HG02840 (cell line): ENCODE measurements around the gene XIAP.
A peak's percentile ranks its signal among the peaks of the same experiment; 100 is the strongest.
"Not testable (repeated sequence)": the region's sequence is repeated elsewhere in the genome, so short reads cannot be mapped to it uniquely, and the experiment has no call there.

Source experiments
- ATAC-seq: cut with Tn5 transposase; IDR thresholded peaks from one replicate; pipeline ENCODE4 v1.9.1; 2021; ENCODE audit warnings: mild to moderate bottlenecking, moderate library complexity, moderate number of reproducible peaks; ENCODE audit not compliant: unreplicated experiment, low FRiP score

The XIAP gene

DNA sequence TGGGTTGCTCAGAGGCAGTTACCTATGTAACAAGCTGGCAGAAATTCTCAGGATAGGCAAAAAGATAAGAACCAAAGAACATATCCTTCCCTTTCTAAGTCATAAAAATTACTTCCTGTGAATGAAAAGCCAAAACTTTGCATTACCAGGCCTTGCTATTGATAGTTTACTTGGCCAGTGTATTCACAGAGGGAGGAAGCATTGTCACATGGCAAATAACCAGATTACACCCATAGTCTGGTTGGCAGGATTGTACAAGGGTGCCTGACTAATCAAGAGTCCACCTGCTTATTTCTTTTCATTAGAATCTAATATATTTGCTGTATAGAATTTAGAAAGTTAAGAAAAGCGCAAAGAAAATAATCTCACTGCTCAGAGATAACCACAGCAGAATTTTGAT lies 14.1 kb downstream of the XIAP start:
- no peak for ATAC-seq

DNA sequence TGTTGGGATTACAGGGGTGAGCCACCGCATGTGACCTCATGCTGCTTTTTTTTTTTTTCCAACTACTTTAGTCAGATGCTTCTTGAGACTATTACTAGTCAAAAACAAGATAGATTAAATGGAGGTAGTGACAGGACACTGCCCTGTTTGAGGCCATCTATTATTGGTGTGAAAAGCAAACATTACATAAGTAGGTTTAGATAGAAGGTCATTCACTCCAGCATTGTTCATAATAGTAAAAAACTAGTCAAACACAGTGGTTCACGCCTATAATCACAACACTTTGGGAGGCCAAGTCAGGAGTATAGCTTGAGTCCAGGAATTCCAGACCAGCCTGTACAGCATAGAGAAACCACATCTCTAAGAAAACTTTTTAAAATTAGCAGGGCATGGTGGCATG lies 16.3 kb downstream of the XIAP start:
- no peak for ATAC-seq

- ATAC-seq = no peak
These were observed 17.0 kb downstream of the XIAP start for GRCh38 chrX:123876844-123877243.

DNA sequence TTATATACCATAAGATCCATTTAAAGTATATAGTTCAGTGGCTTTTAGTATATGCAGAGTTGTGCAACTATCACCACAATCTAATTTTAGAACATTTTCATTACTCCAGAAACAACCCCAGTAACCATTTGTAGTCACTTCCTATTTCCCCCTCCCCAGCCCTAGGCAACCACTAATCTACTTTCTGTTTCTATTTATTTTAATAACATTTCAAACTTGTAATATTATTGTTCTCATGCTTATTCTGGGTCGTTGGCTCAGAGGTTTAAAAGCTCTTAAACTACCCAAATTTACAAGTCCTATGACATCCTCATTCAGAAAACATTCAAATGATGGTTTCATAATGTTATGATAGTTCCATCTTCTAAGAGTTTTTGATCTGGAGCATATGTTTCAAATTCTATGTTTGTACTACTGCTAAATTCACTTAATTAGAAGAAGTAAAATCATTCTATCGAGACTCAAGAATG lies 18.4 kb downstream of the XIAP start:
- ATAC-seq = peak; percentile 68

GRCh38 chrX:123881330-123881729 lies 21.5 kb downstream of the XIAP start:
- ATAC-seq = no peak

GRCh38 chrX:123882391-123882790 lies 22.5 kb downstream of the XIAP start:
- no peak for ATAC-seq

DNA sequence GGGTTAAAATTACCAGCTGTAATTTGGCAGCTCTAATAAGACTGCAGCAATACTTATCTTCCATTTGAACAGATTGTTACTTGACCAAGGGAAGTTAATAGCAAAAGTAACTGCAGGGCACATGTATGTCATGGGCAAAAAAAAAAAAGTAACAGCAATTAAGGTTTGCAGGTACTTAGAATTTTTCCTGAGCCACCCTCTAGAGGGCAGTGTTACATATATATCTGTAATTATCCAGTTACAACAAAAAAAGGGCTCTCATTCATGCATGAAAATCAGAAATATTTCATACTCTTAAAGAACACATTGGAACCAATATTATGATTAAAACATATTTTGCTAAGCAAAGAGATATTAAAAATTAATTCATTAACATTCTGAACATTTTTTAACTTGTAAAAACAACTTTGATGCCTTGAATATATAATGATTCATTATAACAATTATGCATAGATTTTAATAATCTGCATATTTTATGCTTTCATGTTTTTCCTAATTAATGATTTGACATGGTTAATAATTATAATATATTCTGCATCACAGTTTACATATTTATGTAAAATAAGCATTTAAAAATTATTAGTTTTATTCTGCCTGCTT lies 25.1 kb downstream of the XIAP start:
- no peak for ATAC-seq

- no peak for ATAC-seq
These were observed 39.8 kb downstream of the XIAP start for GRCh38 chrX:123899701-123900100.

DNA sequence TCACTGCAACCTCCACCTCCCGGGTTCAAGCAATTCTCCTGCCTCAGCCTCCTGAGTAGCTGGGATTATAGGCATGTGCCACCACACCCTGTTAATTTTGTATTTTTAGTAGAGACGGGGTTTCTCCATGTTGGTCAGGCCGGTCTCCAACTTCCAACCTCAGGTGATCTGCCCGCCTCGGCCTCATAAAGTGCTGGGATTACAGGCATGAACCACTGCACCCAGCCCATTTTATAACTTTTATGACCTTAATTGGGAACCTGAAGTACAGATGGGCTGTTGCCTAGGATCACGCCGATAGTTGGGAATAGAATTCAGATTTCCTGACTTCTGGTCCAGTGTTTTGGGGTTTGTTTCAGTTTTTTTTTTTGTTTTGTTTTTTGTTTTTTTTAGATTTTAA lies 43.4 kb downstream of the XIAP start:
- not testable (repeated sequence) for ATAC-seq

DNA sequence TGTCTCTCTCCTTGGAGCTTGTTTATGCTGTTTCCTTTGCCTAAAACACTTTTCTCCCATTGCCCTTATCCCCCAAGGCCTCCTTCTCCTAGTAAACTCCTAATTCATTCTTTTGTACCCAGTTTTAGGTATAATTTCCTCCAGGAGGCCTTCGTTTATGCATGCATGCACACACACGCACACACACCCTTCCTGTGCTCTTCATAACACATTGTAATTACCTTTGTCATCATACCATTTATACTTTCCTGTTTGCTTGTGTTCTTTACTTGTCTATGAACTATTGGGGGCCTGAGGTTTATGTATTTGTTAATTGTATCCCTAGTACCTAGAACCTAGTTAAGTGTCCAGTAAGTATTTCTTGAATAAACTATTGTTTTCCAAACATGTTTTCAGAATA lies 45.5 kb downstream of the XIAP start:
- no peak for ATAC-seq

DNA sequence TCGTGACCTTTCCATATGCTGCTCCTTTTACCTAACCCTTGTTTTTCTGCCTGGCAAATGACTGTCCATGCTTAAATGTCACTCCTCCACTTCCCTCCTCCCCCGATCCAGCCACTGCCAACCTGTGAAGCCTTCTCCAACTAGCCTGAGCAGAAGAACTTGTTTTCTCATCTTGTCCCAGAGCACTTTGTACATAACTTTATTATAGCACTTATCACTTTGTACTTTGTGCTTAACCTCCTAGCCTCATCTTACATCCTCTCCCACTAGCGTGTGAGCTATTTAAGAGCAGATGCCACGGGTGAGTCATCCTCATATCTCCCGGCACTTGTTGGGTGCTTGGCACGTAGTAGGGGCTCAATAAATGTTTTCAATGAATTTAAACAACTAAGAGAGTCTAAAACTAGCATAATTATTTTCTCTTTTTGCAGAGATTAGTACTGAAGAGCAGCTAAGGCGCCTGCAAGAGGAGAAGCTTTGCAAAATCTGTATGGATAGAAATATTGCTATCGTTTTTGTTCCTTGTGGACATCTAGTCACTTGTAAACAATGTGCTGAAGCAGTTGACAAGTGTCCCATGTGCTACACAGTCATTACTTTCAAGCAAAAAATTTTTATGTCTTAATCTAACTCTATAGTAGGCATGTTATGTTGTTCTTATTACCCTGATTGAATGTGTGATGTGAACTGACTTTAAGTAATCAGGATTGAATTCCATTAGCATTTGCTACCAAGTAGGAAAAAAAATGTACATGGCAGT lies 46.9 kb downstream of the XIAP start:
- ATAC-seq = no peak

GRCh38 chrX:123909523-123909922 lies 49.7 kb downstream of the XIAP start:
- ATAC-seq = no peak

DNA sequence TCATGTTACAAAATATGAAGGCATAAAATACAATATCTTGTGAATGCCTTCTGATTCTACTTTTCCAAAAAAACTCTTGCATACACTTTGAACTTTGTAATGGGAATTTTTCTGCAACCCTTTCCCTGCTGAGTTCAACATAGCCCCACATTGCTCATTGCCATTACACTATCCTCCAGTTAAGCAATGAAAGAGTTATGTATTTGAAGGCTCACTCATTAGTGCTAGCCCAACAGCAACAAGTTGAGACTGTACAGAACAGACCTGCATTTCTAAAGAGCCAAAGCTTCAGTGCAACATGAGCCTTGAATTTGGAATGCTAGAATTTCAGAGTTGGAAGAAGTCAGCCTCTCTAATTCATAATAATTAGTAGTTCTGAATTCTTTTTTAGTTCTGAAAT lies 57.2 kb downstream of the XIAP start:
- no peak for ATAC-seq

GRCh38 chrX:123918106-123918721 lies 58.4 kb downstream of the XIAP start:
- no peak for ATAC-seq

GRCh38 chrX:123920105-123920785 lies 60.4 kb downstream of the XIAP start:
- no peak for ATAC-seq

GRCh38 chrX:123923211-123923610 lies 63.4 kb downstream of the XIAP start:
- no peak for ATAC-seq

DNA sequence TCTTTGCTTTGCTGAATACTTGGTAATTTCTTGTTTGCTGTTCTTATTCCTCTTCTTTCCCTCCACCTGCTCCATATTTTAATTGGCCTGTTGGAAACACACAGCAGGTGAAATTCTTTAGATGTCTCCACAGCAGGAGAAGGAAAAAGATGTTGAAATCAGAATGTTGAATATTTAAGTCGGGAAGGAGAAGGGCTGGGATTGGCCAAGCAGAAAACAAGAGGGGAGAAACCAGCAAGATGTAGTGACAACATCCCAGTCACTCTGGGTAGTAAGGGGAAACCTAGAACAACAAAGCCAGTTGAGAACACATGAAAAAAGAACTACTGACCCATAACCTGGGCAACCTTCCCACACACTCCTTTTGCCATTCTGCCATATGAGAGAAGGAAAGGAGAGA lies 64.3 kb downstream of the XIAP start:
- no peak for ATAC-seq

DNA sequence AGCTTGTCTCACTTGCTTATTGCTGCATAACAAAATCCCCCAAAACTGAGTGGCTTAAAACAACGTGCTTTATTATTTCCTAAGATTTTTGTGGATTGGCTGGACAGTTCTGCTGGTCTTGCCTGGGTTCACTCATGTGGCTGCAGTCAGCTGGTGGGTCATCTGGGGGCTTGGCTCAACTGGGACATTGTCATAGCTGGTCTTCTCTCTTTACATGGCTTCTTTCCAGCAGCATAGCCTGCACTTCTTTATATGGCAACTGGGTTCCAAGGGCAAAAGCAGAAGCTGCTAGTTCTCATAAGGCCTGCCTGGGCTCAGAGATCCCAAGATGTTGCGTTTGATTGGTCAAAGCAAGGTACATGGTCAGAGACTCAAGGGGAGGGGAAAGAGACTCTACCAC lies 68.0 kb downstream of the XIAP start:
- no peak for ATAC-seq

DNA sequence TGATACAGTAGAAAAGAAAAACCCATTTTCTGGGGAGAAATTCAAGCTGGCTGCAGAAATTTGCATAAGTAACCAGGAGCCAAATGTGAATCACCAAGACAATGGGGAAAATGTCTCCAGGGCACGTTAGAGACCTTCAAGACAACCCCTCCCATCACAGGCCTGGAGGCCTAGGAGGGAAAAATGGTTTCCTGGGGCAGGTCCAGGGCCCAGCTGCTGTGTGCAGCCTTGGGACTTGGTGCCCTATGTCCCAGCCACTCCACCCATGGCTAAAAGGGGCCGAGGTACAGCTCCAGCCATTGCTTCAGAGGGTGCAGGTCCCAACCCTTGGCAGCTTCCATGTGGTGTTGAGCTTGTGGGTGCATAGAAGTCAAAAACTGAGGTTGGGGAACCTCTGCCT lies 72.2 kb downstream of the XIAP start:
- ATAC-seq = not testable (repeated sequence)

- no peak for ATAC-seq
These were observed 83.2 kb downstream of the XIAP start for GRCh38 chrX:123943074-123943473.

GRCh38 chrX:123943488-123943887 lies 83.6 kb downstream of the XIAP start:
- ATAC-seq = no peak
